SKM-1 treated with dmso at 0.1 percent for 144 hours (cell line): Measurements from ENCODE around the gene LRP6.
"Not testable (repeated sequence)": the region's sequence is repeated elsewhere in the genome, so short reads cannot be mapped to it uniquely, and the experiment has no call there.

Experiments used
- DNase-seq: peaks from one replicate; lab custom pipeline; 2025; ENCODE audit not compliant: unreplicated experiment; lab: John Stamatoyannopoulos, UW

LRP6 gene

GRCh38 chr12:12265571-12266388 is 1.1 kb downstream of the LRP6 start:
- no peak for DNase-seq

- no peak for DNase-seq
Measured at GRCh38 chr12:12265035-12265434, 1.8 kb downstream of the LRP6 start.

DNA sequence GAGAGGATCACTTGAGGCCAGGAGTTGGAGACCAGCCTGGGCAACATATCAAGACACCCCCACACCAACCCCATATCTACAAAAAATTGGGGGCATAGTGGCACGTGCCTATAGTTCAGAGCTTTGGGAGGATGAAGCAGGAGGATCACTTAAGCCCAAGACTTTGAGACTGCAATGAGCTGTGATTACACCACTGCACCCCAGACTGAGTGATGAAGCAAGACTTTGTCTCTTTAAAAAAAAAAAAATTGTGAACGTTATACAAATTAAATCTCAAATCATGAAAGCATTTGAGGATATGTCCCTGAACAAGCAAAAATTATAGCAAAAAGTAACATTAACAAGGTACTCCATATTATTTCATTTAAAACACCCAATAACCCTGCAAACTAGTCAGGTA is 2.9 kb downstream of the LRP6 start:
- DNase-seq: no peak

GRCh38 chr12:12256291-12256757 is 10.5 kb downstream of the LRP6 start:
- DNase-seq: not testable (repeated sequence)

- no peak for DNase-seq
Measured at GRCh38 chr12:12254553-12254952, 12.3 kb downstream of the LRP6 start.

DNA sequence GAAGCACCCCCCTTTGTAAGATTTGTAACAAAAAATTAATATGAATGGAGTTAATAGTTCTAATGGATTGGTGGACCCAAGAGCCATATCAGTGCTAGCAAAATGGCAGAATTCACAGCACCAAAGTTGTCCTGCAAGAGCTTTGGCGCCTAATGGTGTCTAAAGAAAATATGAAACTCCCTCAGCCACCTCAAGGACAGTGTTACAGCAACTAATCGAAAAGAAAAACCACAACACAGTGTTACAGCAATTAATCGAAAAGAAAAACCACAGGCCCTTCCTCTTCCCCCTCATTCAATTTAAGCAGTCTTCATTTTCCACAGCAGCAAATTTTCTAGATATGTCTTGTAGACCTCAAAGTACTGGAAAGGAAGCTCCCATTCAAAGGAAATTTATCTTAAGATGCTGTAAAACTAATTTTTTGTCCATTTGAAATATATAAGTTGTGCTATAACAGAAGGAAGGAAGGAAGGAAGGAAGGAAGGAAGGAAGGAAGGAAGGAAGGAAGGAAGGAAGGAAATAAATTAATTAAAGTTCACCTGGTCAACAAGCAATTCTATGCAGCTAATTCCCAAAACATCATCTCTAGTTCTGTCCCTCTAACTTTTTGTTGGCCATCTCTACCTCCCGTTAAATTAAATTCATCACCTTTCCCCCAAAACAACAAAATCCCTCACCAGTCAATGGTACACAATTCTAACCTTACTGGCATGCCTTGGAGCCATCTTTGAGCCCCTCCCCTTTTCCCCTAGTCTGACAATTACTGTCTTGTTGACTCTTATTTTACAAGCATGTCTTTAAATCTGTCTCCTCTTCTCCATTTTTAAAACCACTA is 17.4 kb downstream of the LRP6 start:
- no peak for DNase-seq

DNA sequence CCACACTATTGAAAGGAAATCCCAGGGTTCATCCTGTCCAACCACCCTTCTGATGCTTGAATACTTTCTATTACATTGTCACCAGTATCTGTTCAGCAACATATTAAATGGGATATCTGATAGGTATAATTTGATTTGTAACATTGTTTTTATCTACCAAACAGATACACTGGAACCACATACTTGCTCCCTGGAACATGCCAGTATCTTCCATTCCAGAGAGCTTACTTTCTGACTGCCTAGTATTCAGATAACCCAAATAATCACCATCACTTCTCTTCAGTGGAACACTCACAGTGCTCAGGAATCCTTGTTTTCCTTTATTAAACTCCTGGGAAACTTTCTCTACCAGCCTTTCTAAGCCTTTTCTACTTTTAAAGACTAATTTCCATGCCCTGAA is 19.3 kb downstream of the LRP6 start:
- DNase-seq: no peak

DNA sequence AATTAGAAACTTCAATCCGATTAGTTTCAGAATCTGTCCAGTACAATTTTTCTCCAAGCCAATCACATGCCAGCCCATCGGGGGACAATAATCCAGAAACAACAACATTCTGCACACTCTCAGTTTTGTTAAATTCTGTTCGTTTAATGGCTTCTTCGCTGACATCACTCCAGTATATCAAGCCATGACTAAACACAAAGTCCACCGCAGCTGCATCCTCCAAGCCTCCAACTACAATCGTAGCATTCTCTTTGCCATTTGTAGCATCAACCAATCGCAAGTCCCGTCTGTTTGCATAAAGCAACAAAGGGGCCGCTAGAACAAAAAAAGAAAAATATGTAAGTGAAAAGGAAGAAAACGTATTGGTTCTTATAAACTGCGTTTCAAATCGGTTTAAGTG is 22.5 kb downstream of the LRP6 start:
- no peak for DNase-seq

DNA sequence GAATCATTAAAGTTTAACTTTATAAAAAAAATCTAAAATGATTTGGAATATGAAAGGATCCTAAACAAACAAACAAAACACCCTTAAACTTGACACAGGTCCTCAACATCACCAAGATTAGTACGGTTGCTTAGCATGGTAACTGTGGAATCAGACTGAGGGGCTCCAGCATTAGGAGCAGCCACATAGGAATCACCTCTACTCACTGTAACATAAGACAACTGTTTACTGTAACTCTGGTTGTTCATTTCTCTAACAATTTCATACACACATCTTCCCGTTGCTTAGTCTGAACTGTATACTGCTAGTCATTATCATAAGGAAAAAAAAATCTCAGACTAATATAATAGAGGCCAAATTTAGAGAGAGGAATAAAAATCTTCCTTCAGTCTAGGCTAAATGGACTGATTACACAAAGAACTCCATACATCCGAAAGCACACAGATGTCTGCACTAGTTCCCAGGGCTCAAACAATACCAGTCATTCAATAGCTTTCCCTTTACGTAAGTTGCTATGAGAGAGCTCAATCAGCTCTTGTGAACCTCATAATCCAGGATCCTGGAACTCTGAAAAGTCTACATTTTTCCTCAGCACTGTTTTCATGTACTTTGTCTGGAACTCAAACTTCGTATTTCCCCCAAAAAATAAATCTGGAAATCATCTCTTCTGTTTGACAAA is 26.0 kb downstream of the LRP6 start:
- no peak for DNase-seq

DNA sequence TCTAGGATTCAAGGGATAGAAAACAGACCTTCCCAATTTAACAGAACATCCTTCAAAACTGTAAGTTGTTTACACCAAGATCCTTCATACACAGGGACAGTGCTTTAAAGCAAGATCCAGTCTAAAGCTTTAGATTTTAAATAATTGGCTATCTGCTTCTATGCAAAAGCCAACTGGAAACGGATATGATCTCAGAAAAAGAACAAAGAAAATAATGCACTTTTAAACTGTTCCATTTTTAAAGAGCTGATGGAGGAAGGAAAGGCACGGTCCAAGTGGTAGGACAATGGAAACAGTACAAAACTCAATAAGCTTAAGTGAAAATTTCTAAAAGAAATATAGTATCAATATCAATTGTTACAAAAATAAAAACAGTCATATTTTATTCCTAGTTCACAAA is 27.7 kb downstream of the LRP6 start:
- DNase-seq: no peak

- DNase-seq: no peak
Measured at GRCh38 chr12:12238605-12239004, 28.2 kb downstream of the LRP6 start.

- DNase-seq: no peak
Measured at GRCh38 chr12:12236896-12237295, 29.9 kb downstream of the LRP6 start.

DNA sequence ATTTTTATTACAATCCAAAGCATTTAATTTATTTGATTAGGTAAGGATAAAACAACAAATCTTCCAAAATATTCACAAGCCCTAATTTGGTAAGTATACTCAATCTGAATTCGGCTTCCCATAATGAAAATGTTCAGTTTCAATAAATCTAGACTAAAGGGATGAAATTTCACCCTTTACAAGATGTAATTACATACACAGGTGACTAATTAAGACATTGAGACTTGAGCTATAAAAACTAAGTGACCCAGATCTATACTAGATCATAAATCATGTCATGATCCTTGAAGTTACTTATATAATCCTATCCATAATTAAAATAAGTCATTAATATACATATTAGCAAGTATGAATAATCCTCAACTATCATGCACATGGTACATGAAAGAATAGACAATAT is 36.6 kb downstream of the LRP6 start:
- no peak for DNase-seq

GRCh38 chr12:12229556-12230092 is 37.2 kb downstream of the LRP6 start:
- DNase-seq: no peak

DNA sequence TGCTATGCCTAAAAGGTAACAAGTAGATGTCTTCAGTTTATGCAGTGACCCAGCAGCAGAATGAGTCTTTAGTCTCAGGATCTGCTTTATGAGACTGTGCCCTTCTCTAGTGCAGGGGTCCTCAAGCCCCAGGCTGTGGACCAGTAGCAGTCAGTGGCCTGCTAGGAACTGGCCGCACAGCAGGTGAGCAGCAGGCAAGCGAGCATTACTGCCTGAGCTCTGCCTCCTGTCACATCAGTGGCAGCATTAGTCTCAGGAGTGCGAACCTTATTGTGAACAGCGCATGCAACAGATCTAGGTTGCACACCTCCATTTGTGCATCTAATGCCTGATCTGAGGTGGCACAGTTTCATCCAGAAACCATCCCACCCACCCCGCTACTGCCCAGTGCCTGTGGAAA is 38.4 kb downstream of the LRP6 start:
- no peak for DNase-seq

DNA sequence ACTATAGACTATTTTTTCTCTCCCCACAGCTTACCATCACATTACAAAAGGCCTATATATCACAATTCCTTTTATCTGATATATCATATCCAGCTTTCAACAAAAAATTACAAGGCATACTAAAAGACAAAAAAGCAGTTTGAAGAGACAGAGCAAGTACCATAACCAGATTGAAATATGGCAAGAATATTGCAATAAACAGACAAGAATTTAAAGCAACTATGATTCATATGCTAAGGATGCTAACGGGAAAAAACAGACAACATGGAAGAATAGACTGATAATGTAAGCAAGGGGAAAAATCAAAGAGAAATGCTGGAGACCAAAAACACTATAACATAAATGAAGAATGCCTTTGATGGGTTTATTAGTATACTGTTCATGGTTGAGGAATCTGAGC is 40.7 kb downstream of the LRP6 start:
- no peak for DNase-seq

GRCh38 chr12:12224240-12224940 is 42.5 kb downstream of the LRP6 start:
- DNase-seq: no peak

DNA sequence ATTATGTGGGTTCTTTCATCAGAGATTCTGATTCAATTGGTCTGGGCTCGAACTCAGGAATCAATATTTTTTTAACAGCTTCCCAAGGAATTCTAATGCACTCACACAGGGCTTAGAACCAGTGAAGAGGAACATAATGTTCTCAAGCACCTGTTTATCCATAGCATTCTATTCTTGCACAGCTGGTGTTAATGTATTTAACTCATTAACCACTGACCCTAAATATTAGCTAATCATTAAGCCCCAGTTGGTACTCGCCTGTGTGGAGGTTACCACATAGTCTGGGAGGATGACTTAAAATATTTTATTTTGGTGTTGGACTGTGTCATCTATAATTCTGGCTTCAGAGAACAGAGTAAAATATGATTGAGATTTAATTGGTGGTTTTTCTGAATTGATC is 45.3 kb downstream of the LRP6 start:
- no peak for DNase-seq

DNA sequence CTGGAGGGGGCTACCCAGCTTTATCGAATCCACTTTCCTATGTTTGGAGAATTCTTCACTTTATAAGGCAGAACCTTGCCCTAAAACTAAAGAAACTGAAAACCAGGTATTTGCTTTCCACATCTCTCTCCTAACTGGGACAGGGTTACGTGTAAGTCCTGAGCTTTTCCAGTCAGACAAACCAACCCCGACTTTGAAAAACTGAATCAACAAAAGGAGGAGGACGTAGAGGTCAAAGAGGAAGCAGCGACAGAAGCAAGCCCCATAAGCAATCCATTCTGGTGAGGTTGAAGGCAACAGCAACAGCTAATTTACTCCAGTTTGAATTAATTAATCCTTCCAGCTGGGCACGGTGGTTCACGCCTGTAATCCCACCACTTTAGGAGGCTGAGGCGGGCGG is 47.2 kb downstream of the LRP6 start:
- DNase-seq: no peak

DNA sequence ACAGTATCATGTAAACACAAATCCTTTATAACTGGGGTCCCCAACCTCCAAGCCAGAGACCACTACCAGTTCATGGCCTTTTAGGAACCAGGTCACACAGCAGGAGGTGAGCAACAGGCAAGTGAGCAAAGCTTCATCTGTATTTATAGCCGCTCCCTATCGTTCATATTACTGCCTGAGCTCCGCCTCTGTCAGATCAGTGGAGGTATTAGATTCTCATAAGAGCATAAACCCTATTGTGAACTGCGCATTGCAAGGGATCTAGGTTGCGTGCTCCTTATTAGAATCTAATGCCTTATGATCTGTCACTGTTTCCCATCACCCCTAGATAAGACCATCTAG is 49.9 kb downstream of the LRP6 start:
- DNase-seq: no peak
